Panc1 (cell line): ENCODE measurements around the gene ATL2. TPM values are rescaled to one million over a fixed set of nuclear protein-coding genes. Genes with fewer than 3 reads are reported as not detected.

Source experiments
- ATAC-seq: fragments of 200-7000 bp; cut with Tn5 transposase; 2 replicates; pipeline ENCODE4 v1.9.1; 2020; ENCODE audit warnings: mild to moderate bottlenecking, moderate library complexity
- BruUV-seq: library from RNA; stranded (reverse); fragments of 400-500 nt; replicated peaks from 2 replicates; lab custom pipeline; 2021; lab: Mats Ljungman, UMichigan
- CTCF ChIA-PET: fragments of 300-600 bp; sonication (Branson Sonifier 250); formaldehyde crosslinking; loops from one replicate; lab custom pipeline; 2022; ENCODE audit warnings: antibody characterized with exemption; lab: Charles Lee
- POLR2A ChIA-PET: fragments of 300-600 bp; sonication (Branson Sonifier 250); formaldehyde crosslinking; loops from one replicate; lab custom pipeline; 2022; ENCODE audit warnings: antibody characterized with exemption; lab: Charles Lee
- DNase-seq: peaks from one replicate; pipeline ENCODE4 v3.0.0-alpha.2; 2010; ENCODE audit warnings: low read depth, low spot score
- H3K27ac ChIP-seq: 2 replicates; pipeline ENCODE4 v1.5.1; 2011; ENCODE audit warnings: mild to moderate bottlenecking, low read length, inconsistent platforms
- H3K27me3 ChIP-seq: fragments of 200-500 bp; sonication (Bioruptor generic); 2 replicates; pipeline ENCODE4 v1.6.0; 2014; ENCODE audit warnings: low read length, inconsistent platforms; ENCODE audit not compliant: control insufficient read depth, insufficient read depth
- H3K36me3 ChIP-seq: fragments of 200-500 bp; sonication (Bioruptor generic); 2 replicates; pipeline ENCODE4 v1.5.1; 2014; ENCODE audit warnings: inconsistent platforms, mild to moderate bottlenecking, low read length, moderate library complexity; ENCODE audit not compliant: control insufficient read depth, insufficient read depth
- H3K4me1 ChIP-seq: 2 replicates; pipeline ENCODE4 v1.5.1; 2011; ENCODE audit warnings: inconsistent platforms, mild to moderate bottlenecking, low read length, moderate library complexity; ENCODE audit not compliant: control insufficient read depth, insufficient read depth
- H3K4me3 ChIP-seq, 2 experiments: 2 replicates each; pipeline ENCODE4 v1.5.1; 2011 to 2012; ENCODE audit warnings: low read depth in 2 of 2, low read length in 2 of 2, mild to moderate bottlenecking in 2 of 2, inconsistent platforms in 1 of 2, moderate library complexity in 1 of 2
- H3K9me3 ChIP-seq: fragments of 200-500 bp; sonication (Bioruptor generic); 2 replicates; pipeline ENCODE4 v1.5.1; 2014; ENCODE audit warnings: low read depth, mild to moderate bottlenecking, inconsistent platforms, low read length, moderate library complexity; ENCODE audit not compliant: control insufficient read depth, insufficient read depth
- CTCF ChIP-seq: fragments of 450-650 bp; IDR thresholded peaks from 2 replicates; pipeline ENCODE4 v1.5.1; 2017; ENCODE audit warnings: mild to moderate bottlenecking
- POLR2AphosphoS5 ChIP-seq: IDR thresholded peaks from 2 replicates; pipeline ENCODE4 v1.6.1; 2012; ENCODE audit warnings: mild to moderate bottlenecking, low read depth, low read length, moderate library complexity
- REST ChIP-seq, 2 experiments: IDR thresholded peaks; 2 replicates each; pipeline ENCODE4 v1.6.1; 2011 to 2012; ENCODE audit warnings: low read depth in 2 of 2, control low read depth in 1 of 2, low read length in 1 of 2, mild to moderate bottlenecking in 1 of 2, moderate library complexity in 1 of 2; ENCODE audit not compliant: insufficient read depth in 1 of 2
- SIN3A ChIP-seq: IDR thresholded peaks from 2 replicates; pipeline ENCODE4 v1.6.1; 2012; ENCODE audit warnings: low read depth, mild to moderate bottlenecking, low read length, moderate library complexity, borderline replicate concordance; ENCODE audit not compliant: insufficient read depth
- TCF7L2 ChIP-seq: IDR thresholded peaks from 2 replicates; pipeline ENCODE4 v1.6.1; 2011; ENCODE audit warnings: mild to moderate bottlenecking, low read depth, low read length, inconsistent platforms
- in situ Hi-C: cut with HindIII; loops from 2 replicates; pipeline ENCODE4 v1.10.0; 2016; ENCODE audit warnings: low sequenced_read_pairs, low pct_unique_long_range_greater_than_20kb
- intact Hi-C: fragments of 100-400 bp; cut with micrococcal nuclease; formaldehyde crosslinking; loops from one replicate; pipeline ENCODE4 v1.10.0; 2022; ENCODE audit not compliant: unreplicated experiment
- total RNA-seq: library from RNA; stranded (reverse); gene quantifications from one replicate; pipeline ENCODE4 v1.2.1, GENCODE V29; 2021; ENCODE audit not compliant: unreplicated experiment

Gene ATL2
- total RNA-seq, 1 experiment from 2014 or later = 78.7 TPM

- intact Hi-C loops = no loop called here
- CTCF ChIA-PET = no interaction called here
- no peak for DNase-seq
Observed at GRCh38 chr2:38394903-38395341, 17.8 kb upstream of the ATL2 start.

GRCh38 chr2:38394041-38394440, 17.0 kb upstream of the ATL2 start:
- Histone ChIP-seq H3K4me1 (peaks cover 3% of the 10 kb centered on the region), H3K36me3 (no peaks in the 10 kb centered on the region), H3K27me3 (no peaks in the 10 kb centered on the region), H3K4me3 (no peak overlapping the region), H3K9me3 (no peaks in the 10 kb centered on the region), H3K27ac (no peak overlapping the region)
- DNase-seq (no peak), ATAC-seq (no peak)
- no TSS peak for BruUV-seq
- in situ Hi-C loops = no loop called here
- TF ChIP-seq SIN3A (no peak), POLR2AphosphoS5 (no peak), REST (IDR thresholded peaks at IDR 0.05; ENCODE audit: insufficient read depth in 1 of 2, low read depth in 2 of 2, low read length in 1 of 2) (no peak), TCF7L2 (no peak), CTCF (no peak)
- intact Hi-C loops = no loop called here
- CTCF ChIA-PET = no interaction called here
- POLR2A ChIA-PET = no interaction called here

More at GRCh38 chr2:38394903-38395341, 17.8 kb upstream of the ATL2 start:
- Histone ChIP-seq H3K9me3 (no peaks in the 10 kb centered on the region), H3K27ac (no peak overlapping the region; the same call in 1 of the 2 replicates), H3K36me3 (no peaks in the 10 kb centered on the region), H3K4me3 (no peak overlapping the region), H3K4me1 (peaks cover 3% of the 10 kb centered on the region), H3K27me3 (no peaks in the 10 kb centered on the region)
- BruUV-seq = no TSS peak
- no peak for TF ChIP-seq TCF7L2
- no peak for TF ChIP-seq CTCF
- peak; percentile 68 for ATAC-seq
- POLR2A ChIA-PET = no interaction called here
- in situ Hi-C loops = no loop called here
